ENCODE results near the gene MEIS2.

Gene MEIS2

GRCh38 chr15:37070686-37071085, 29.7 kb downstream of the MEIS2 start:
- DNase-seq = no peak

- DNase-seq = no peak
Measured at GRCh38 chr15:37061996-37062395, 38.4 kb downstream of the MEIS2 start.

GRCh38 chr15:37059086-37059485, 41.3 kb downstream of the MEIS2 start:
- no peak for DNase-seq

- no peak for DNase-seq
Measured at GRCh38 chr15:37058316-37058985, 41.9 kb downstream of the MEIS2 start.

GRCh38 chr15:37057831-37058230, 42.5 kb downstream of the MEIS2 start:
- no peak for DNase-seq

GRCh38 chr15:37057256-37057655, 43.1 kb downstream of the MEIS2 start:
- no peak for DNase-seq

GRCh38 chr15:37056177-37057121, 43.9 kb downstream of the MEIS2 start:
- DNase-seq = no peak

GRCh38 chr15:37055481-37055880, 44.9 kb downstream of the MEIS2 start:
- no peak for DNase-seq

GRCh38 chr15:37054336-37054735, 46.0 kb downstream of the MEIS2 start:
- DNase-seq = no peak

- no peak for DNase-seq
Measured at GRCh38 chr15:37053166-37053565, 47.2 kb downstream of the MEIS2 start.

GRCh38 chr15:37050345-37050744, 50.0 kb downstream of the MEIS2 start:
- no peak for DNase-seq

GRCh38 chr15:37046876-37047614, 53.3 kb downstream of the MEIS2 start:
- DNase-seq = no peak

GRCh38 chr15:37045859-37046740, 54.2 kb downstream of the MEIS2 start:
- DNase-seq = no peak

- no peak for DNase-seq
Measured at GRCh38 chr15:37044915-37045648, 55.3 kb downstream of the MEIS2 start.

- DNase-seq = no peak
Measured at GRCh38 chr15:37041836-37042235, 58.5 kb downstream of the MEIS2 start.

GRCh38 chr15:37041042-37041441, 59.3 kb downstream of the MEIS2 start:
- no peak for DNase-seq

- no peak for DNase-seq
Measured at GRCh38 chr15:37040072-37040742, 60.1 kb downstream of the MEIS2 start.

- DNase-seq = no peak
Measured at GRCh38 chr15:37038716-37039106, 61.6 kb downstream of the MEIS2 start.

GRCh38 chr15:37037850-37038715, 62.3 kb downstream of the MEIS2 start:
- DNase-seq = no peak

- no peak for DNase-seq
Measured at GRCh38 chr15:37037071-37037655, 63.2 kb downstream of the MEIS2 start.
